NCI-H345 treated with DMSO at 0.1 percent for 48 hours (cell line): ENCODE data around the gene SCD5.
A peak's percentile ranks its signal among the peaks of the same experiment; 100 is the strongest.

Experiments
- DNase-seq: peaks from one replicate; lab custom pipeline; 2025; ENCODE audit not compliant: unreplicated experiment; lab: John Stamatoyannopoulos, UW

Gene SCD5

DNA sequence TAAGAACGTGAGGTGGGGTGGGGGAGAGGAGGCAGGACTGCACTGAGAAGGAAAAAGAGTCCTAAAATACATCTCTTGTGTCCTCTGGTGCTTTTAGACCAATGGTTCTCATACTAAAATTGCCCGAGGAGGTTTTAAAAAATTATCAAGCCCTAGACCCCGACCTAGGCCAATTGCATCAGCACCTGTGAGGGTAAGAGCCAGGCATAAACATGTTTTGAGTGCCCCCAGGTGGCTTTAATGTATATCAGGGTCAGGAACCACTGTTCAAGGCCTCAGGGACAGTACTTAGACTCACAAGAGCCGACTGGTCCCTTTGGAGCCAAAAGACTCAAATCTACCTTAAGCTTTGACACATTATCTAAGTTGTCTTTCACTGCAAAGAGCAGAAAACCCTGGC lies 199.3 kb downstream of the SCD5 start:
- DNase-seq, result peak; percentile 2

DNA sequence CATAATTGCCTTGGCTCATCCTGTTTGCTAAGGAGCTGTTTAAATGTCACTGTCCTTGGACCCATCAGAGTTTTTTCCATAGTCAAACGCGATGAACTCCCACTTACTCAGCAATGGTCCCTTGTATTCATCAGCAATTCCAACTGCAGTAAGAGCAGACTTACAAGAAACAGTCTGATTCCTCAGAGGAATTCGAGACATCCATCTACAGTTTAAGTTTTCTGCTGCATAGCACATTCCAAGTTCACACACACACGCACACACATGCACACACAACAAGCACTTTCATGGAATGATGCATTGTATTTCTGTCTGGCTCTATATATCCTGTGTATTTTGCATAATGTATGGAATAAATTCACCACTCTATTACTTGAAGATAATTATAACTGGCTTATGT lies 204.1 kb downstream of the SCD5 start:
- no peak for DNase-seq

DNA sequence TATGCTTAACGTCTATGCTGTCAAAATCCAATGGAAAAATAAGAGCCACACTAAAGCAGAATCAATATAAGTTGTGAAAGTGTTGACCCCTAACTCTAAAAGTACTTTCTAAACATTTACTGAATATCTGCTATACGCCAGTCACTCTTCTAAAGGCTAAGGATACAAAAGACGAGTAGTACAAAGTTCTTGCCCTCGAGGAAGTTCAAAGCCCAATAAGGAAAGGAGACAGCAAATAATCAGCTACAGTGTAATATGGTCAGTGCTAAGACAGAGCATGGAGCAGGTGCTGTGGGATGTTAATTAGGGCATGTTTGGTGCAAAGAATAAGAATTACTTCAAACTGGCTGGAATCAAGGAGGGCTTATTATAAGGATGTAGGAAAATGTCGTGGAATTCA lies 205.2 kb downstream of the SCD5 start:
- no peak for DNase-seq

DNA sequence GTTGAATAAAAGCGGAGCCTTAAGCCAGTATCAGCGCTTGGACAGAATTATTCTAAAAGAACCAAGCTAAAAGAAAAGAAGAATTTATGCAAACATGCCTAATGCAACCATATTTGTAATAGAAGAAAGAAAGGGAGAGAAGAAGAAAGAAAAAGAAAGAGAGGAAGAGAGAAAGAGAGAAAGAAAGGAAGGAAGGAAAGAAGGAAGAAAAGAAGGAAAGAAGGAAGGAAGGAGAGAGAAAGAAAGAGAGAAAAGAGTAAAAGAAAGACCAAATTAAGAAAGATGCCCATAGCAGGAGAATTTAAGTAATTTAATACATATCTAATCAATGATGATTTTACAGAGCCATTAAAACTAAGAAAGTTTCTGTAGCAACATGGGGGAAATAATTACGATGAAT lies 206.0 kb downstream of the SCD5 start:
- DNase-seq, result no peak

DNA sequence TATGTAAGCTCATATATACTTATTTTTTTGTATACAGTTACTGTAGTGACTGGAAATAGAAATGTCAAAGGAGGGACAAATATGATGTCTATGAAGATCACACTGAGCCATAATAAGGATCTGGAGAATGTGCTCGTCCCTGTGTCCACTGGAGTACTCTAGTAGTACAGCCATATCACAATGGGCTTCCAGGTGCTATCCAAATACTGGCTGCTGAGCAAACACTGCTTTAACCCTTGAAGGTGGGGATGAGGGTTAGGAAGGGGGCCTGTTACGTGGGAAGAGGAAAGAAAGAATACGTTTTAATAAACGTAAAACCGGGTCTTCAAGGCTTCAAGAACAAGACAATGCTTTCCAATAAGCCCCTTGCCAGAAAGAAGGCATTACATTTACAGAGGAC lies 207.0 kb downstream of the SCD5 start:
- peak; percentile 4 for DNase-seq

DNA sequence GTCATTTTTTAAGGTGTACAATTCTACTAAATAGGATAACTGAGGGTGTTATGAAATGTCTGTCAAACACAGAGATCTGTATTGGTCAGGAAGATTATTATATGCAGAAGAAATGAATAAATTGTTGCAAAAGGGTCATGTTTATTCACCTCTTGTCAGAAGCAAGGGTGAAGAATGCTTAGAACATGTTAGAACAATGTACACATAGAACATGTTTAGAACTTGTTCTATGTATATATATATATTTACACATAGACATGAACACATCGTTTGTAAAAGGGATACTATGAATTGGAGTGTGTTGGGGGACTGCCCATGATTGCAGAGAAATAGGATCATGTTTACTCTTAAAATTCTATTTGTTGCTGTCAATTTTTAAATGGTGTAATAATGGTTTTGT lies 208.8 kb downstream of the SCD5 start:
- no peak for DNase-seq

DNA sequence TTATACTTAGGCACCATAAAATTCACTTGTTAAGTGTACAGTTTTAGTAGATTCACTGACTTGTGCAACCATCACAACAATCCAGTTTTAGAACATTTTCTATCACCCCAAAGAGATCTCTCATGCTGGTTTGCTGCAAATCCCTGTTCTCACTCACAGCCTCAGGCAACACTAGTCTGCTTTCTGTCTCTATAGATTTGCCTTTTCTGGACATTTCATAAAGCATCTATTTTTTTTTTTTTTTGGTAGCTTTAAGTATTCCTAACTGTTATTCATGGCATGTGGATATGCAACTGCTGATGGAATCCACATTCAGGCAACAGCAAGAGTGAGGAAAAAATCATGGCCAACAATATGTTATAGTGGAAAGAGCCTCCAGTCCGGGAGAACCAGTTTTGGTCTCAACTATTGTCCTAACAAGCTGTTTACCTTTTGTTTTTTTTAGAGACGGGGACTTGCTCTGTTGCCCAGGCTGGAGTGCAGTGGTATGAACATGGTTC lies 209.8 kb downstream of the SCD5 start:
- DNase-seq, result no peak

DNA sequence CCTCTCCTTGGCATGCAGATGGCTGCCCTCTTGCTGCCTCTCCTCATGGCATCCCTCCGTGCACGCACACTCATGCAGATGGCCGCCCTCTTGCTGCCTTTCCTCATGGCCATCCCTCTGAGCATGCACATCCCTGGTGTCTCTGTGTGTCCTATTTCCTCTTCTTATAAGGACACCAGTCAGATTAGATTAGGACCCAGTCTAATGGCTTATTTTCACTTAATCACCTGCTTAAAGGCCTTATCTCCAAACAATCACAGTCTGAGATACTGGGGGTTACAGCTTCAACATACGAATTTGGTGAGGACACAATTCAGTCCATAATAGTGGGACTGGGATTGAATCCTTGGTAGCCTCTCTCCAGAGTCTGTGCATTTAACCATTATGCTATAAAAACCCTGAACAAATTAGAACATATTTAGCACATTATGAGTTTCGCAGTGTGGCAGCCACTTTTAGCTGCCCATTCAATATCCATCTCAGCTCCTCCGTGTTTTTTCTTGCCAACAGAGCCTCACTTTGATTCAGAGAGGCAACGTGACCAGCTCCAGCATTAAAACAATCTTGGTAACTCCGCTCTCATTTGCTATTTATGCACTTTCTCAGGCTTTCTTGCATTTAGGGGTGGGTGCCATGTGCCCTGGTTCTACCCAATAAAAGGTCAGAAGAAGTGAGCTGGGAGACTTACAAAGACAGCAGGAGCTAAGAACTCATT lies 210.6 kb downstream of the SCD5 start:
- DNase-seq, result no peak

DNA sequence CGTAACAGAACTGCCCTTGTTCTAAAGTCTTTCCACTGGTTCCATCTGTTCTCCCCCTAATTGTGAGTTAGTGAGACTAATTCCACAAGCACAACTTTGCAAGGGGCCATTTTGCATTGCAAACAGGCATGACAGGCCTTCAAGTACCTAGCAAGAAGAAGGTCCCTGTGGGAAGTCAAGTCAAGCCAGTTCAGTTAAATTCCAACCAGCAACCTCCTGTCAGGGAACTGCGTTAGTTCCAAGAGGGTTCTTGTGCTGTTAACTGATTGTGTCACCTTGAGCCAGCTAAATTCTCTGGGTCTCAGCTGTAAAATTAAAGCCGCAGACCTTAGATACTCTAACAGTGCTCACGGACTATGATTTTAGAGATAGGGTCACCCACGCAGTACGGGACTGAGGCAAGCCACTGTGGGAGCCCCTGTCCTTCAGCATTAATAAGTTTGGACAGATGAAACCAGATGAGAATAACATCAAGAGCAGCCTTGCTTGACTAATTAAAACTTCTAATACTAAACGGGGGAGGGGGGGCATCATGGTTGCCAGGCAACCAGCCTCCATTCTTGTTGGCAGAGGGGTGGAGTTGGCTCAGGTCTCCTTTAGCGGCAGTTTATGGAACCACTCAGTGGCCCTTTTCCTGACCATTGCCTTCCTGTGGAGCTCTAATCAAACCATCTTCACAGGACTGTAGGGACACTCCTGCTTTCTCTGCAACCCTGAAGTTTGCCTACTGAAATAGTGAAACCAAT lies 212.7 kb downstream of the SCD5 start:
- DNase-seq, result no peak

DNA sequence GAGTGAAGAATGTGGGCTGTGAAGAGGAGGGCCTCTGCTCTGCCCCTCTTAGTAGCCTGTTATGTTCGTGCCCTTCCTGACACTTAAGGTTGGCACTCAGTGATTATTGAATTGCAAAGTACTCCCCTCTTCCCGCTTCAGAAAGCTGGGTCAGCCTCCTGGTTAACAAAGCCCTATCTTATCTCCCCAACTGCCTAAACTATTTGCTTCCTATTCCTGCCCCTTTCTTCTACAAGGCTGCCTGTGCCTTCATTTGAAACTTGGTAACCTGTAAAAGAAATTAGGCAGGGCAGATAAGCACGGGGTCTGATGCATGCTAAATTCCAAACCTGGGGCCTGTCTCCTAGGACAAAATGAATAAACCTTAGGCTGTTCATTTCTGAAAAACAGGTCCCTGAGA lies 213.7 kb downstream of the SCD5 start:
- DNase-seq, result no peak

DNA sequence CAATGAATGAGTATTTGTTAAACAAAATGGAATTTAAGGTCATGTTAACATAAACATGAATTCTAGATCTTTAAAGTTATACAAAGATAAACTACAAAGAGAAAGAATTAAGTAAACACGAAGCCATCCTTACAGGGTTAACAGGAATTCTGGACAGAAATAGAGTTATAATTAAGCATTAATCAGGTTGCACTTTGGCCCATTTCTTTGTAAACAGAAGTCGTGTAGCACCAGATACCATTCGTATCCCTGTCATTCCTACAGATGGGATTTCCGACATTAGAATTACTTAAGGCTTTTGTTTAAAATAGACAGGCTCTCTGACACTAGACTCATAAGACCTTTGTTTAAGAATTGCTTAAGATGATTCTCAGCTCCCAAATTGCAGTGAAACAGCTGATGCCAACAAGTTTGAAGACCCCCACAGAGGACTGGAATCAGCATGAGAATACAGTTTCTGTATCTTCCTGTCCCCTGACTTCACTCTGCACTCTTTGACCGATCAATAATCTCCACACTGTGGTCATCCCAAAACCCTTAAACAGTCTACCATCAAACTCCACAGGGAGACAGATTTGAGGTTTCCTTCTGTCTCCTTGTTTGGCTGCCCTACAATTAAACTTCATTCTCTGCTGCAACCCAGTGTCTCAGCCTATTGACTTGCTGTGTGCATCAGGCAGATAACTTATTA lies 214.6 kb downstream of the SCD5 start:
- no peak for DNase-seq

DNA sequence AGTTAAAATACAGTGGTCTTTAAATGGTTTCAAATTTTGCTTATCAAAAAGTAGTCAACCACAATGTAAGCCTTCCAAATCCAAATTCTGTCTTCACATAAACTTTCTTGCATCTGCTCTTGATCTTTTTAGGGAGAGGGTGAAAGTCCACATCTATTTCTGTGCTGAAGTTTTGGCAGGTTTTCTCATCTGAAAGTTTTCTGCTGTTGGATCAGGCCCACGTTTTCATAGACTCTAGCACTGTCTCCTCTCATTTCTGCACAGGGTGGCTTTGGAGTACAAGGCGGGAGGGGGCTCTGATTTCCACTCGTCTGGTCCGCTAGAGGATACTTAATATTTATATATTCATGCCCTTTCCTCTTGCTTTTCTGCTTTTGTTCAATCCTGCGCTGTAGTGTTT lies 218.7 kb downstream of the SCD5 start:
- no peak for DNase-seq
